Fibroblast of pulmonary artery (primary cell): Measurements from ENCODE around the gene DCAF6.

Experiments
- DNase-seq: peaks from one replicate; pipeline ENCODE4 v3.0.0-alpha.2; 2010; ENCODE audit warnings: low read depth
- H3K4me3 ChIP-seq: replicated peaks from 2 replicates; pipeline ENCODE4 v1.5.1; 2011; ENCODE audit warnings: low read depth, mild to moderate bottlenecking, control low read depth, low read length, moderate library complexity
- TF ChIP-seq, protein P1 (sequence below): IDR thresholded peaks from 2 replicates; pipeline ENCODE4 v1.5.1; 2011; ENCODE audit warnings: mild to moderate bottlenecking, control low read depth, low read length, inconsistent platforms; ENCODE audit errors: missing control alignments

DCAF6 gene

DNA sequence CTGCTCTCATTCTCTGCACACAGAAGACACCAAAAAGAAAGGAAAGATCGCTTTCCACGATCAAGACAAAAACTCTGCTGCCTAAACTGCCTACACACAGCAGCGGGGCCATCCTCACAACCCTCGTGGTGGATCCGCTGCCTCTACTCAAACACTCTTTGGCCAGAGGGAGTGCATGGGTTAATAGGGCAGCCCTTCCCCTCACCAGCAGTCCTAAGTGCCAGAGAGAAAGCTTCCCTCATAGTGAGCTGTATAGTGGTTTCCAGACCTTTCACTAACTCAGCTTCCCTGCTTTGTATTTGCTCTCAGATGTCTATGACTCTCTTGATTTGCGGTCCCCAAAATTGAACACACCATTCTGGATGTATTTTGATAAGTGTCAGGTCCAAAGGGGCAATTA is 169.4 kb downstream of the DCAF6 start:
- no peak for DNase-seq
- TF ChIP-seq, protein P1, sequence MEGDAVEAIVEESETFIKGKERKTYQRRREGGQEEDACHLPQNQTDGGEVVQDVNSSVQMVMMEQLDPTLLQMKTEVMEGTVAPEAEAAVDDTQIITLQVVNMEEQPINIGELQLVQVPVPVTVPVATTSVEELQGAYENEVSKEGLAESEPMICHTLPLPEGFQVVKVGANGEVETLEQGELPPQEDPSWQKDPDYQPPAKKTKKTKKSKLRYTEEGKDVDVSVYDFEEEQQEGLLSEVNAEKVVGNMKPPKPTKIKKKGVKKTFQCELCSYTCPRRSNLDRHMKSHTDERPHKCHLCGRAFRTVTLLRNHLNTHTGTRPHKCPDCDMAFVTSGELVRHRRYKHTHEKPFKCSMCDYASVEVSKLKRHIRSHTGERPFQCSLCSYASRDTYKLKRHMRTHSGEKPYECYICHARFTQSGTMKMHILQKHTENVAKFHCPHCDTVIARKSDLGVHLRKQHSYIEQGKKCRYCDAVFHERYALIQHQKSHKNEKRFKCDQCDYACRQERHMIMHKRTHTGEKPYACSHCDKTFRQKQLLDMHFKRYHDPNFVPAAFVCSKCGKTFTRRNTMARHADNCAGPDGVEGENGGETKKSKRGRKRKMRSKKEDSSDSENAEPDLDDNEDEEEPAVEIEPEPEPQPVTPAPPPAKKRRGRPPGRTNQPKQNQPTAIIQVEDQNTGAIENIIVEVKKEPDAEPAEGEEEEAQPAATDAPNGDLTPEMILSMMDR: no peak
- no peak overlapping the region for H3K4me3 ChIP-seq

DNA sequence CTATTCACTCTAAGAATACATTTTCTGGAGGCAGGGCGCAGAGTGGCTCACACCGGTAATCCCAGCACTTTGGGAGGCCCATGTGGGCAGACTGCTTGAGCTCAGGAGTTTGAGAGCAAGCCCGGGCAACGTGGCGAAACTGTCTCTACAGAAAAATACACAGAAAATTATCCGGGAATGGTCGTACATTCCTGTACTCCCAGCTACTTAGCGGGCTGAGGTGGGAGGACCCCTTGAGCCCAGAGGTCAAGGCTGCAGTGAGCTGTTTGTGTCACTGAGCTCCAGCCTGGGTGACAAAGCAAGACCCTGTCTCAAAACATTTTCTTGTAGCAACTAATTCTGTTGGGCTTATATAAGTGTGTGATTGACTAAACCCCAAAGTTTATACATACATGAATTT is 169.8 kb downstream of the DCAF6 start:
- TF ChIP-seq, protein P1: no peak
- no peak for DNase-seq
- H3K4me3 ChIP-seq: no peak overlapping the region

DNA sequence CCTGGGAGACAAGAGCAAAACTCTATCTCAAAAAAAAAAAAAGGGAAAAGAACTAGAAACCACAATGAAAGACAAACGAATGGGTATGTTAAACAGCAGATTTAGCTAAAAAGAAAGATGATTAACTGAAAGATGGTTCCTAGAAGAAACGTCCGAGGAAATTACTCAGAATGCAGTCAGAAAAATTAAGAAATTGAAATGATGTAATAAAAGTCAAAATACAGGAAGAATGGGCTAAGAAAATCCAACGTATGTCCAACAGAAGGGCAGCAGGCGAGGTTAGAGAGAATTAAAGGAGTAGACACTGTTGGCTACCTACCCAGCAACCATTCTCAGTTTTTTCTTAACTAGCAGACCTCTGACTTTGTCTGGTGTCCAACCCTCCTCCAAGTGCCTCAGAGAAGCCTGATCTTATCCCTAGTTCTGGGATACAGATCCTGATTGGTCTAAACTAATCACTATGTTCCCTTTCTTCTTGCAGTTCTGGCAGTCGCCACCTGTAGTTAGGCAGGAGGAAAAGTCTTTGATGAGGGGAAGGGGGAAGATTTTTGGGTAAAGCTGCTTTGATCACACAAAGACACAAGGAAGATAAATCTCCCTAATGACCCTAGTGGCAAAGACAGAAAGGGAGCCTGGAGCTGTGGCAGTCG is 174.5 kb downstream of the DCAF6 start:
- no peak overlapping the region for H3K4me3 ChIP-seq
- TF ChIP-seq, protein P1: no peak
- peak; percentile 71 for DNase-seq

DNA sequence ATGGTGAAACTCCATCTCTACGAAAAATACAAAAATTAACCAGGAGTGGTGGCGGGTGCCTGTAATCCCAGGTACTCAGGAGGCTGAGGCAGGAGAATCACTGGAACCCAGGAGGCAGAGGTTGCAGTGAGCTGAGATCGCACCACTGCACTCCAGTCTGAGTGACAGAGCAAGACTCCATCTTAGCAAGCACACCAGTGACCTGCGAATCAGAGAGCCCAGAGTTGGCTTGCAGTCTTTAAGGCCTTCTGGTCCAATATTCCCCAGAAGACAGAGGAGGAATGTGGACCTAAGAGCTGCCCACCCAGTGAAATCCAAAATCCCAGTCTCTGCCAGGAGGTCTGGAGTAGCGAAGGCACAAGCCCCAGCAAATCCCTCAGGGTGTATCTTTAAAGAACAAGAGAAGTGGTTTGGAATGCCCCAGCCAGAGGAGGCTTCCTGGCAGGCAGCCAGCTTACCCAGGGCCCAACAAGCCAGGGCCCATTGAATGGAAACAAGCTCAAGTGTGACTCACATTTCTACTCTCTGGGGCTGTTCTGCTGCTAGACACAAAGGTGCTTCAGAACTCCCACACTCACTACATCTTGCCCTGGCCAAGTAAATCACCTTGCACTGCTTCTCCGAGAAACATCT is 176.3 kb downstream of the DCAF6 start:
- no peak overlapping the region for H3K4me3 ChIP-seq
- peak; percentile 92 for DNase-seq
- TF ChIP-seq, protein P1: no peak

DNA sequence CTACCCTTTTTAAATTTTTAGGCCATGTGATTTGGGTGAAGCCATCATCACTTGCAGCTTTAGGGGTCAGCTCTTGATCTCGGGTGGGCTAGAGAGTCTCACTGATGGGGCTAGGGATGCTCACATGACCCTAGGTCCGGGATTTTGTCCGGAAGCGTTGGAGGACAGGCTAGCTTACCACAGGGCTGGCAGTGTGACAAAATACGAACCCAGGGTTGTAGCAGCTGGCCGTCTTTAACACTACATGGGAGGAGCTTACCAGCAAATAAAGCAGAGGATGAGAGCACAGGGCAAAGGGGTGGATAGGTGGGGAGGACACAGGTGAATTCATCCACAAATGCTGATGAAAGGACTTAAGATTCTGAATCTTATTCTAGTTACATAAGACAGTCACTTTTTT is 178.4 kb downstream of the DCAF6 start:
- H3K4me3 ChIP-seq: no peak overlapping the region
- TF ChIP-seq, protein P1: no peak
- peak; percentile 57 for DNase-seq

DNA sequence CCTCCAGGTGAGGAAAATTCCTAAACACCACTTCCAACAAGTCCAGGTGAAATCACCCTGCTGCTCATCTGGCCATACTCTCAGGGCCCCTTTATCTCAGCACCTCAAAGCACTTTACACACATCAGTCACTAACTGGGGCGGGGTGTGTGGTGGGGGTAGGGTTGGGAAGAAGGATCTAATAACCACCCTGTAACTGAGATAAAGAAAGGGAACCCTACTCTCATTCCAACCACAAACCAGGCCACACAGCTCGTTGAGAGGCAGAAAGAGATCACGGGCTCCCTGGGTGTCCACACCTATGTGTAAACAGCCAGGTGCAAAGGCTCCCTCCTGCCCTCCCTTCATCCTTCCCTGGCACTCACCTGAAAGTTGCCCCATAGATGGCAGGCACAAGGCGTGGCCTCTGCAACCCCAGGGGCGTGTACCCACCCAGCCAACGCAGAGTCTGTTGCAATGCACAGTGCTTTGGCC is 179.9 kb downstream of the DCAF6 start:
- TF ChIP-seq, protein P1: no peak
- no peak overlapping the region for H3K4me3 ChIP-seq
- DNase-seq: no peak

DNA sequence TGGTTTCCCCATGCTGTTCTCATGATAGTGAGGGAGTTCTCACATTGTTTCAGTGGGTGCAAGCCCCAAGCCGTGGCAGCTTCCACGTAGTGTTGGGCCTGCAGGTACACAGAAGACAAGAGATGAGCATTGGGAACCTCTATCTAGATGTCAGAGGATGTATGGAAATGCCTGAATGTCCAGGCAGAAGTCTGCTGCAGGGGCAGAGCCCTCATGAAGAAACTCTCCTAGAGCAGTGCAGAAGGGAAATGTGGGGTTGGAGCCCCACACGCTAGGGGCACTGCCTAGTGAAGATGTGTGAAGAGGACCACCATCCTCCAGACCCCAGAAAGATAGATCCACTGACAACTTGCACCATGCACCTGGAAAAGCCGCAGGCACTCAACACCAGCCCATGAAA is 183.3 kb downstream of the DCAF6 start:
- DNase-seq: no peak
- TF ChIP-seq, protein P1: no peak
- H3K4me3 ChIP-seq: no peak overlapping the region
